OCI-LY7 (cell line): ENCODE results near the gene INPP5B. TPM values are rescaled to one million over a fixed set of nuclear protein-coding genes. Genes with fewer than 3 reads are reported as not detected.

Experiments
- BruUV-seq: library from RNA; stranded (reverse); fragments of 400-500 nt; replicated peaks from 2 replicates; lab custom pipeline; 2021; lab: Mats Ljungman, UMichigan
- CTCF ChIA-PET: fragments of 300-600 bp; sonication (Branson Sonifier 250); formaldehyde crosslinking; loops from one replicate; lab custom pipeline; 2022; ENCODE audit warnings: antibody characterized with exemption; ENCODE audit not compliant: unreplicated experiment; lab: Charles Lee
- POLR2A ChIA-PET: fragments of 300-600 bp; sonication (Branson Sonifier 250); formaldehyde crosslinking; loops from one replicate; lab custom pipeline; 2022; ENCODE audit warnings: antibody characterized with exemption; lab: Charles Lee
- DNase-seq: peaks from one replicate; pipeline ENCODE4 v3.0.0-alpha.2; 2015; ENCODE audit warnings: low spot score
- H2AFZ ChIP-seq: fragments of 200-600 bp; sonication (generic), shearing (Covaris generic); 2 replicates; pipeline ENCODE4 v1.6.1; 2014; ENCODE audit warnings: mild to moderate bottlenecking, antibody characterized with exemption, low read length, moderate library complexity
- H3K27ac ChIP-seq: fragments of 200-600 bp; sonication (generic); 2 replicates; pipeline ENCODE4 v1.5.1; 2014; ENCODE audit warnings: mixed run types, low read depth, mild to moderate bottlenecking, moderate library complexity, low read length, inconsistent platforms; ENCODE audit not compliant: poor library complexity, severe bottlenecking
- H3K36me3 ChIP-seq: fragments of 200-600 bp; sonication (generic); 2 replicates; pipeline ENCODE4 v1.6.1; 2014; ENCODE audit warnings: mild to moderate bottlenecking, antibody characterized with exemption, low read length, moderate library complexity, mixed read lengths; ENCODE audit not compliant: insufficient read depth
- H3K4me1 ChIP-seq: fragments of 200-600 bp; sonication (generic); 2 replicates; pipeline ENCODE4 v1.5.1; 2014; ENCODE audit warnings: mild to moderate bottlenecking, low read length; ENCODE audit not compliant: insufficient read depth, poor library complexity, severe bottlenecking
- H3K4me2 ChIP-seq: fragments of 200-600 bp; sonication (generic); 2 replicates; pipeline ENCODE4 v1.6.1; 2014; ENCODE audit warnings: mild to moderate bottlenecking, low read length
- H3K4me3 ChIP-seq: fragments of 200-600 bp; sonication (generic); 2 replicates; pipeline ENCODE4 v1.5.1; 2014; ENCODE audit warnings: mild to moderate bottlenecking, low read depth, low read length; ENCODE audit not compliant: poor library complexity, severe bottlenecking
- H3K79me2 ChIP-seq: fragments of 200-600 bp; sonication (generic); 2 replicates; pipeline ENCODE4 v1.6.1; 2016; ENCODE audit warnings: low read depth, mild to moderate bottlenecking, low read length, moderate library complexity, mixed read lengths; ENCODE audit not compliant: insufficient read depth
- H3K9me2 ChIP-seq: fragments of 200-600 bp; sonication (generic); 2 replicates; pipeline ENCODE4 v1.6.1; 2016; ENCODE audit warnings: mild to moderate bottlenecking, low read length, mixed read lengths; ENCODE audit not compliant: insufficient read depth
- H3K9me3 ChIP-seq: fragments of 200-600 bp; sonication (generic); 2 replicates; pipeline ENCODE4 v1.6.1; 2014; ENCODE audit warnings: mild to moderate bottlenecking, mixed run types, low read length, mixed read lengths
- H4K20me1 ChIP-seq: fragments of 200-600 bp; sonication (generic); 2 replicates; pipeline ENCODE4 v1.6.1; 2014; ENCODE audit warnings: mild to moderate bottlenecking, antibody characterized with exemption, low read length, moderate library complexity, mixed read lengths; ENCODE audit not compliant: insufficient read depth
- CTCF ChIP-seq: fragments of 200-600 bp; sonication (generic); conservative IDR thresholded peaks from 2 replicates; pipeline ENCODE4 v1.5.1; 2014; ENCODE audit warnings: mild to moderate bottlenecking, antibody characterized with exemption, low read length, moderate library complexity, mixed read lengths
- EZH2phosphoT487 ChIP-seq: fragments of 200-600 bp; sonication (generic); IDR thresholded peaks from 2 replicates; pipeline ENCODE4 v1.6.1; 2018; ENCODE audit warnings: low read depth, borderline replicate concordance, mild to moderate bottlenecking, mixed run types, antibody characterized with exemption, low read length, moderate library complexity, mixed read lengths
- intact Hi-C: fragments of 100-400 bp; cut with micrococcal nuclease; formaldehyde crosslinking; loops from one replicate; pipeline ENCODE4 v1.10.0; 2022; ENCODE audit not compliant: unreplicated experiment
- total RNA-seq, 2 experiments: library from RNA; depleted of rRNA in 1 of 2; stranded (reverse); fragments of >200 nt in 1 of 2; shearing (Covaris generic) in 1 of 2; gene quantifications; 2 replicates each; pipeline ENCODE4 v1.2.3, GENCODE V29; 2014 to 2022

Gene INPP5B
- total RNA-seq, 2 experiments from 2014 or later, result 49.7 to 63.0 TPM

GRCh38 chr1:37919277-37919676 lies 27.6 kb downstream of the INPP5B start:
- ChIA-PET POLR2A (no interaction called here), CTCF (no interaction called here)
- BruUV-seq, result no TSS peak
- Histone ChIP-seq H3K4me3 (no peak overlapping the region), H3K36me3 (peaks cover 50% of the 10 kb centered on the region), H3K79me2 (peaks cover 83% of the 10 kb centered on the region), H4K20me1 (no peaks in the 10 kb centered on the region), H2AFZ (no peak overlapping the region), H3K9me2 (no peaks in the 10 kb centered on the region), H3K27ac (no peak overlapping the region), H3K4me2 (no peak overlapping the region), H3K4me1 (peaks cover 41% of the 10 kb centered on the region), H3K9me3 (no peaks in the 10 kb centered on the region)
- intact Hi-C loops, result no loop called here
- TF ChIP-seq EZH2phosphoT487, result no peak
- peak; percentile 79 for TF ChIP-seq CTCF
- peak; percentile 58 for DNase-seq

GRCh38 chr1:37915476-37916093 lies 31.3 kb downstream of the INPP5B start:
- intact Hi-C loops, result no loop called here
- CTCF ChIA-PET, result no interaction called here
- POLR2A ChIA-PET, result interaction anchor here (0.6 to 1.3 kb wide), 2 partner anchors 10 to 35 kb away, joined by 4 read pairs; no protein-coding TSS in a partner anchor
- Histone ChIP-seq H3K9me2 (no peaks in the 10 kb centered on the region), H3K4me1 (peaks cover 12% of the 10 kb centered on the region), H3K4me3 (no peak overlapping the region), H3K36me3 (peaks cover 72% of the 10 kb centered on the region), H2AFZ (no peak overlapping the region), H3K27ac (no peak overlapping the region), H3K9me3 (no peaks in the 10 kb centered on the region), H4K20me1 (no peaks in the 10 kb centered on the region), H3K79me2 (peaks cover 63% of the 10 kb centered on the region), H3K4me2 (no peak overlapping the region)
- TF ChIP-seq CTCF (no peak), EZH2phosphoT487 (no peak)
- no peak for DNase-seq
- BruUV-seq, result no TSS peak
